Neural cell (in vitro differentiated cells): ENCODE data around the gene ZBTB48. TPM values are rescaled to one million over a fixed set of nuclear protein-coding genes. Genes with fewer than 3 reads are reported as not detected.
A peak's percentile ranks its signal among the peaks of the same experiment; 100 is the strongest.

Source experiments
- H2AFZ ChIP-seq: fragments of 200-600, 300-800 bp; sonication (generic), shearing (Covaris generic); 2 replicates; pipeline ENCODE4 v1.6.0; 2014; ENCODE audit warnings: low read depth, mild to moderate bottlenecking, antibody characterized with exemption, low read length, moderate library complexity
- H3F3A ChIP-seq: fragments of 200-600 bp; shearing (Covaris generic); 2 replicates; pipeline ENCODE4 v1.6.1; 2016; ENCODE audit warnings: mild to moderate bottlenecking, moderate library complexity, mixed read lengths, antibody characterized with exemption, low read length; ENCODE audit not compliant: insufficient read depth, poor library complexity, severe bottlenecking
- H3K27ac ChIP-seq: fragments of 200-600, 300-800 bp; sonication (generic), shearing (Covaris generic); 2 replicates; pipeline ENCODE4 v1.5.1; 2014; ENCODE audit warnings: mild to moderate bottlenecking, low read length, moderate library complexity
- H3K27me3 ChIP-seq: fragments of 300-800, 200-600 bp; sonication (generic), shearing (Covaris generic); 2 replicates; pipeline ENCODE4 v1.6.0; 2014; ENCODE audit warnings: mild to moderate bottlenecking, low read depth, low read length, moderate library complexity; ENCODE audit not compliant: insufficient read depth
- H3K36me3 ChIP-seq: fragments of 300-800, 200-600 bp; sonication (generic), shearing (Covaris generic); 2 replicates; pipeline ENCODE4 v1.5.1; 2014; ENCODE audit warnings: mild to moderate bottlenecking, antibody characterized with exemption, low read length, moderate library complexity; ENCODE audit not compliant: insufficient read depth
- H3K4me2 ChIP-seq: fragments of 300-800, 200-600 bp; sonication (generic), shearing (Covaris generic); 2 replicates; pipeline ENCODE4 v1.6.0; 2014; ENCODE audit warnings: mild to moderate bottlenecking, low read length
- H3K4me3 ChIP-seq: fragments of 300-800, 200-600 bp; sonication (generic), shearing (Covaris generic); 2 replicates; pipeline ENCODE4 v1.5.1; 2014; ENCODE audit warnings: mild to moderate bottlenecking, low read length, moderate library complexity
- H3K79me2 ChIP-seq: fragments of 200-600 bp; shearing (Covaris generic); replicated peaks from 2 replicates; pipeline ENCODE4 v1.6.0; 2014; ENCODE audit warnings: mild to moderate bottlenecking, low read length, moderate library complexity; ENCODE audit not compliant: insufficient read depth
- H3K9ac ChIP-seq: fragments of 300-800, 200-600 bp; sonication (generic), shearing (Covaris generic); 2 replicates; pipeline ENCODE4 v1.6.1; 2016; ENCODE audit warnings: mild to moderate bottlenecking, low read length, mixed read lengths
- H3K9me2 ChIP-seq: fragments of 200-600 bp; shearing (Covaris generic); 2 replicates; pipeline ENCODE4 v1.6.1; 2016; ENCODE audit warnings: mild to moderate bottlenecking, low read length, mixed read lengths; ENCODE audit not compliant: insufficient read depth
- H3K9me3 ChIP-seq: fragments of 200-600, 300-800 bp; sonication (generic), shearing (Covaris generic); 2 replicates; pipeline ENCODE4 v1.6.1; 2016; ENCODE audit warnings: mild to moderate bottlenecking, mixed run types, low read length, moderate library complexity, mixed read lengths
- H4K20me1 ChIP-seq: fragments of 200-600 bp; shearing (Covaris generic); 2 replicates; pipeline ENCODE4 v1.6.1; 2016; ENCODE audit warnings: mild to moderate bottlenecking, mixed run types; ENCODE audit not compliant: insufficient read depth
- CTCF ChIP-seq: fragments of 450-650 bp; IDR thresholded peaks from 2 replicates; pipeline ENCODE4 v1.5.1; 2014; ENCODE audit warnings: antibody characterized with exemption, mild to moderate bottlenecking, moderate library complexity; ENCODE audit not compliant: poor library complexity, severe bottlenecking
- EP300 ChIP-seq: fragments of 450-650 bp; conservative IDR thresholded peaks from 2 replicates; pipeline ENCODE4 v1.6.1; 2014; ENCODE audit warnings: antibody characterized with exemption, mild to moderate bottlenecking, moderate library complexity; ENCODE audit not compliant: poor library complexity, severe bottlenecking
- EZH2 ChIP-seq: fragments of 200-600, 300-800 bp; shearing (Covaris generic), sonication (generic); IDR thresholded peaks from 2 replicates; pipeline ENCODE4 v1.6.1; 2014; ENCODE audit warnings: antibody characterized with exemption, low read length, borderline replicate concordance, mild to moderate bottlenecking; ENCODE audit not compliant: insufficient read depth, poor library complexity, severe bottlenecking
- MXI1 ChIP-seq: fragments of 450-650 bp; conservative IDR thresholded peaks from 2 replicates; pipeline ENCODE4 v1.6.1; 2014; ENCODE audit warnings: antibody characterized with exemption, mild to moderate bottlenecking; ENCODE audit not compliant: poor library complexity, severe bottlenecking
- POLR2AphosphoS5 ChIP-seq: IDR thresholded peaks from 2 replicates; pipeline ENCODE4 v1.6.1; 2012
- RAD21 ChIP-seq: fragments of 450-650 bp; conservative IDR thresholded peaks from 2 replicates; pipeline ENCODE4 v1.6.1; 2014; ENCODE audit warnings: antibody characterized with exemption, mild to moderate bottlenecking, moderate library complexity
- SMC3 ChIP-seq: fragments of 450-650 bp; conservative IDR thresholded peaks from 2 replicates; pipeline ENCODE4 v1.6.1; 2014; ENCODE audit warnings: antibody characterized with exemption, mild to moderate bottlenecking, moderate library complexity; ENCODE audit not compliant: poor library complexity
- TAF1 ChIP-seq: IDR thresholded peaks from 2 replicates; pipeline ENCODE4 v1.6.1; 2012; ENCODE audit warnings: low read depth
- polyA plus RNA-seq: library from polyadenylated mRNA; depleted of rRNA; stranded (reverse); fragments of >200 nt; gene quantifications from 2 replicates; pipeline ENCODE4 v1.2.3, GENCODE V29; 2014
- TF ChIP-seq, protein P1 (sequence below): IDR thresholded peaks from 2 replicates; pipeline ENCODE4 v1.6.1; 2012; ENCODE audit warnings: borderline replicate concordance

Gene ZBTB48
- polyA plus RNA-seq, 1 donor from 2014 or later = 48.2 TPM

- H3K9me2 ChIP-seq = no peaks in the 10 kb centered on the region
Observed at GRCh38 chr1:6623269-6623965, 43.6 kb downstream of the ZBTB48 start.

GRCh38 chr1:6624710-6625583, 45.2 kb downstream of the ZBTB48 start, which contains the start of gene THAP3:
TSS of gene THAP3 (plus strand) at chr1:6624868. CDS start at chr1:6625219, 351 bp downstream.
- no peaks in the 10 kb centered on the region for H3F3A ChIP-seq
- H2AFZ ChIP-seq = peak within 1 kb of the TSS; percentile 45
- H3K79me2 ChIP-seq = peaks cover 17% of the 10 kb centered on the region
- H4K20me1 ChIP-seq = no peaks in the 10 kb centered on the region
- no peaks in the 10 kb centered on the region for H3K36me3 ChIP-seq
- H3K9me3 ChIP-seq = no peaks in the 10 kb centered on the region
- H3K4me3 ChIP-seq = peak within 1 kb of the TSS; percentile 94
- peak within 1 kb of the TSS; percentile 59 for H3K4me2 ChIP-seq
- peak within 1 kb of the TSS; percentile 48 for H3K27ac ChIP-seq
- H3K27me3 ChIP-seq = no peaks in the 10 kb centered on the region
- H3K9me2 ChIP-seq = no peaks in the 10 kb centered on the region
- peak within 1 kb of the TSS; percentile 83 for H3K9ac ChIP-seq
- no peak for TF ChIP-seq EP300
- peak; percentile 72 for TF ChIP-seq MXI1
- peak; percentile 79 for TF ChIP-seq POLR2AphosphoS5
- TF ChIP-seq EZH2 = no peak
- TF ChIP-seq RAD21 = peak; percentile 32
- TF ChIP-seq, protein P1, sequence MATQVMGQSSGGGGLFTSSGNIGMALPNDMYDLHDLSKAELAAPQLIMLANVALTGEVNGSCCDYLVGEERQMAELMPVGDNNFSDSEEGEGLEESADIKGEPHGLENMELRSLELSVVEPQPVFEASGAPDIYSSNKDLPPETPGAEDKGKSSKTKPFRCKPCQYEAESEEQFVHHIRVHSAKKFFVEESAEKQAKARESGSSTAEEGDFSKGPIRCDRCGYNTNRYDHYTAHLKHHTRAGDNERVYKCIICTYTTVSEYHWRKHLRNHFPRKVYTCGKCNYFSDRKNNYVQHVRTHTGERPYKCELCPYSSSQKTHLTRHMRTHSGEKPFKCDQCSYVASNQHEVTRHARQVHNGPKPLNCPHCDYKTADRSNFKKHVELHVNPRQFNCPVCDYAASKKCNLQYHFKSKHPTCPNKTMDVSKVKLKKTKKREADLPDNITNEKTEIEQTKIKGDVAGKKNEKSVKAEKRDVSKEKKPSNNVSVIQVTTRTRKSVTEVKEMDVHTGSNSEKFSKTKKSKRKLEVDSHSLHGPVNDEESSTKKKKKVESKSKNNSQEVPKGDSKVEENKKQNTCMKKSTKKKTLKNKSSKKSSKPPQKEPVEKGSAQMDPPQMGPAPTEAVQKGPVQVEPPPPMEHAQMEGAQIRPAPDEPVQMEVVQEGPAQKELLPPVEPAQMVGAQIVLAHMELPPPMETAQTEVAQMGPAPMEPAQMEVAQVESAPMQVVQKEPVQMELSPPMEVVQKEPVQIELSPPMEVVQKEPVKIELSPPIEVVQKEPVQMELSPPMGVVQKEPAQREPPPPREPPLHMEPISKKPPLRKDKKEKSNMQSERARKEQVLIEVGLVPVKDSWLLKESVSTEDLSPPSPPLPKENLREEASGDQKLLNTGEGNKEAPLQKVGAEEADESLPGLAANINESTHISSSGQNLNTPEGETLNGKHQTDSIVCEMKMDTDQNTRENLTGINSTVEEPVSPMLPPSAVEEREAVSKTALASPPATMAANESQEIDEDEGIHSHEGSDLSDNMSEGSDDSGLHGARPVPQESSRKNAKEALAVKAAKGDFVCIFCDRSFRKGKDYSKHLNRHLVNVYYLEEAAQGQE = no peak

More at GRCh38 chr1:6623269-6623965, 43.6 kb downstream of the ZBTB48 start:
- Histone ChIP-seq H3K27ac (no peak overlapping the region), H3K9ac (no peak overlapping the region), H3K27me3 (no peaks in the 10 kb centered on the region), H3K79me2 (peaks cover 17% of the 10 kb centered on the region), H2AFZ (no peak overlapping the region), H3K9me3 (no peaks in the 10 kb centered on the region), H3K4me2 (no peak overlapping the region), H3F3A (no peaks in the 10 kb centered on the region), H3K4me3 (no peak overlapping the region), H3K36me3 (no peaks in the 10 kb centered on the region), H4K20me1 (no peaks in the 10 kb centered on the region)
- TF ChIP-seq EZH2 (no peak), SMC3 (no peak), TAF1 (no peak), MXI1 (no peak), CTCF (no peak), POLR2AphosphoS5 (no peak), RAD21 (no peak), EP300 (no peak)
- TF ChIP-seq, protein P1 = no peak
